ENCODE results near the gene ADCYAP1R1.

ADCYAP1R1 gene

DNA sequence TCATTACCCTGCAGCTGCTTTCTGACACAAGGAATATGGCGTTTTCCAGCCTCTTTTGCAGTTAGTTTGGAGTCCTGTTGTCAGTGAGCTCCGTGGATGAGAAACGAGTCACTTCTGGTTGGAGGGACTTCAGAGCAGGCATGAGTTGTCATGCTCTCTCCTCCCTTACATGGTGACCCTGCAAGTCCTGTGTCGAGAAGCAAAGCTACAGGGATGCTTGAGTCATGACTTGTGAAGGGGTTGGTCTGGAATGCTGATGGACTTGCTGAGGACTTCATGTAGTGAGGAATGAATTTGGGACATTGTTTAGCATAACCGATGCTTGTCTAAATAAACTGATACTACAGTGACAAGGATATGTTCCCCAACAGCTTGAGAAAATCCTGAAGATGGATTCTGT is 108.8 kb downstream of the ADCYAP1R1 start:
- no peak overlapping the region for H3K4me3 ChIP-seq (ENCODE audit: control insufficient read depth, low read depth, low read length)
- no peak for DNase-seq (ENCODE audit: low read depth)
- TF ChIP-seq, protein P1, sequence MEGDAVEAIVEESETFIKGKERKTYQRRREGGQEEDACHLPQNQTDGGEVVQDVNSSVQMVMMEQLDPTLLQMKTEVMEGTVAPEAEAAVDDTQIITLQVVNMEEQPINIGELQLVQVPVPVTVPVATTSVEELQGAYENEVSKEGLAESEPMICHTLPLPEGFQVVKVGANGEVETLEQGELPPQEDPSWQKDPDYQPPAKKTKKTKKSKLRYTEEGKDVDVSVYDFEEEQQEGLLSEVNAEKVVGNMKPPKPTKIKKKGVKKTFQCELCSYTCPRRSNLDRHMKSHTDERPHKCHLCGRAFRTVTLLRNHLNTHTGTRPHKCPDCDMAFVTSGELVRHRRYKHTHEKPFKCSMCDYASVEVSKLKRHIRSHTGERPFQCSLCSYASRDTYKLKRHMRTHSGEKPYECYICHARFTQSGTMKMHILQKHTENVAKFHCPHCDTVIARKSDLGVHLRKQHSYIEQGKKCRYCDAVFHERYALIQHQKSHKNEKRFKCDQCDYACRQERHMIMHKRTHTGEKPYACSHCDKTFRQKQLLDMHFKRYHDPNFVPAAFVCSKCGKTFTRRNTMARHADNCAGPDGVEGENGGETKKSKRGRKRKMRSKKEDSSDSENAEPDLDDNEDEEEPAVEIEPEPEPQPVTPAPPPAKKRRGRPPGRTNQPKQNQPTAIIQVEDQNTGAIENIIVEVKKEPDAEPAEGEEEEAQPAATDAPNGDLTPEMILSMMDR (IDR thresholded peaks at IDR 0.05; ENCODE audit: control insufficient read depth, insufficient read depth, low read depth, low read length, missing control alignments) = no peak

Data from AG09309 (cell line).